Astrocyte (in vitro differentiated cells and primary cell): ENCODE results near the gene JSRP1. TPM values are rescaled to one million over a fixed set of nuclear protein-coding genes. Genes with fewer than 3 reads are reported as not detected.

Experiments
- DNase-seq: peaks from one replicate; pipeline ENCODE4 v3.0.0-alpha.2; 2010; ENCODE audit warnings: low read depth
- FAIRE-seq: peaks from 2 replicates; lab custom pipeline; 2011; peaks lifted over from hg19 to GRCh38; lab: Jason Lieb, UNC
- H2AFZ ChIP-seq: 2 replicates; pipeline ENCODE4 v1.6.0; 2012; ENCODE audit warnings: low read depth, low read length, inconsistent platforms
- H3K27ac ChIP-seq: 2 replicates; pipeline ENCODE4 v1.5.1; 2011; ENCODE audit warnings: low read depth, low read length, inconsistent platforms
- H3K27me3 ChIP-seq: 2 replicates; pipeline ENCODE4 v1.6.0; 2011; ENCODE audit warnings: low read length, inconsistent platforms; ENCODE audit not compliant: insufficient read depth
- H3K36me3 ChIP-seq: 2 replicates; pipeline ENCODE4 v1.5.1; 2011; ENCODE audit warnings: low read length, inconsistent platforms; ENCODE audit not compliant: insufficient read depth
- H3K4me1 ChIP-seq: 2 replicates; pipeline ENCODE4 v1.5.1; 2011; ENCODE audit warnings: low read length, inconsistent platforms; ENCODE audit not compliant: insufficient read depth
- H3K4me2 ChIP-seq: 2 replicates; pipeline ENCODE4 v1.6.0; 2012; ENCODE audit warnings: low read length, inconsistent platforms
- H3K4me3 ChIP-seq: 2 replicates; pipeline ENCODE4 v1.5.1; 2011; ENCODE audit warnings: low read depth, mild to moderate bottlenecking, low read length, inconsistent platforms; ENCODE audit not compliant: insufficient read depth
- H3K79me2 ChIP-seq: 2 replicates; pipeline ENCODE4 v1.6.0; 2012; ENCODE audit warnings: mild to moderate bottlenecking, low read length, inconsistent platforms; ENCODE audit not compliant: insufficient read depth
- H3K9ac ChIP-seq: 2 replicates; pipeline ENCODE4 v1.6.0; 2012; ENCODE audit warnings: mild to moderate bottlenecking, low read length, inconsistent platforms
- H3K9me3 ChIP-seq: 2 replicates; pipeline ENCODE4 v1.5.1; 2012; ENCODE audit warnings: low read depth, mild to moderate bottlenecking, low read length, inconsistent platforms; ENCODE audit not compliant: insufficient read depth
- H4K20me1 ChIP-seq: 2 replicates; pipeline ENCODE4 v1.6.0; 2012; ENCODE audit warnings: low read length, inconsistent platforms; ENCODE audit not compliant: insufficient read depth
- H3K27ac Mint-ChIP-seq: one replicate; pipeline ENCODE4 v1.8.0; 2021; ENCODE audit warnings: mild to moderate bottlenecking, mixed read lengths; ENCODE audit not compliant: unreplicated experiment
- H3K27me3 Mint-ChIP-seq: one replicate; pipeline ENCODE4 v1.8.0; 2021; ENCODE audit warnings: low read depth, mixed read lengths; ENCODE audit not compliant: unreplicated experiment
- H3K36me3 Mint-ChIP-seq: one replicate; pipeline ENCODE4 v1.8.0; 2021; ENCODE audit warnings: low read depth, mixed read lengths; ENCODE audit not compliant: unreplicated experiment
- H3K4me1 Mint-ChIP-seq: one replicate; pipeline ENCODE4 v1.8.0; 2021; ENCODE audit warnings: low read depth, mixed read lengths; ENCODE audit not compliant: unreplicated experiment
- H3K4me3 Mint-ChIP-seq: one replicate; pipeline ENCODE4 v1.8.0; 2021; ENCODE audit warnings: mild to moderate bottlenecking, moderate library complexity, mixed read lengths; ENCODE audit not compliant: unreplicated experiment
- H3K9me3 Mint-ChIP-seq: one replicate; pipeline ENCODE4 v1.8.0; 2021; ENCODE audit warnings: mild to moderate bottlenecking, mixed read lengths; ENCODE audit not compliant: unreplicated experiment
- CTCF ChIP-seq: IDR thresholded peaks from 2 replicates; pipeline ENCODE4 v1.5.1; 2011; ENCODE audit warnings: low read depth, mild to moderate bottlenecking, inconsistent platforms, low read length, moderate library complexity; ENCODE audit not compliant: insufficient read depth
- EZH2 ChIP-seq: IDR thresholded peaks from 2 replicates; pipeline ENCODE4 v1.6.1; 2012; ENCODE audit warnings: mild to moderate bottlenecking, low read length, inconsistent platforms; ENCODE audit not compliant: insufficient read depth
- total RNA-seq: library from RNA; stranded (reverse); gene quantifications from 2 replicates; pipeline ENCODE4 v1.2.1, GENCODE V29; 2021

The JSRP1 gene
- total RNA-seq, 1 donor from 2014 or later: 0.36 TPM

GRCh38 chr19:2255112-2255845 lies 938 bp downstream of the JSRP1 start:
- DNase-seq (no peak), FAIRE-seq (no peak)
- H3K9me3 Mint-ChIP-seq: peaks cover 3% of the 10 kb centered on the region
- no peak overlapping the region for H3K27ac ChIP-seq
- H3K4me3 ChIP-seq: no peak overlapping the region
- no peaks in the 10 kb centered on the region for H3K79me2 ChIP-seq
- H3K27me3 ChIP-seq: peaks cover 22% of the 10 kb centered on the region
- no peak overlapping the region for H2AFZ ChIP-seq
- H3K36me3 ChIP-seq: no peaks in the 10 kb centered on the region
- H3K27ac Mint-ChIP-seq: no peak overlapping the region
- H4K20me1 ChIP-seq: peaks cover 20% of the 10 kb centered on the region
- peaks cover 8% of the 10 kb centered on the region for H3K27me3 Mint-ChIP-seq
- no peaks in the 10 kb centered on the region for H3K9me3 ChIP-seq
- H3K4me3 Mint-ChIP-seq: no peak overlapping the region
- TF ChIP-seq CTCF (no peak), EZH2 (no peak)
- no peaks in the 10 kb centered on the region for H3K4me1 Mint-ChIP-seq
- H3K4me2 ChIP-seq: no peak overlapping the region
- no peak overlapping the region for H3K9ac ChIP-seq
- H3K4me1 ChIP-seq: peaks cover 2% of the 10 kb centered on the region
- peaks cover 1% of the 10 kb centered on the region for H3K36me3 Mint-ChIP-seq

GRCh38 chr19:2254064-2254872 lies 1.9 kb downstream of the JSRP1 start:
- H3K4me2 ChIP-seq: no peak overlapping the region
- TF ChIP-seq EZH2 (no peak), CTCF (peak; percentile 36)
- no peak overlapping the region for H2AFZ ChIP-seq
- H3K27ac ChIP-seq: no peak overlapping the region
- peaks cover 30% of the 10 kb centered on the region for H4K20me1 ChIP-seq
- no peak overlapping the region for H3K4me3 ChIP-seq
- H3K36me3 ChIP-seq: no peaks in the 10 kb centered on the region
- H3K27me3 ChIP-seq: peaks cover 22% of the 10 kb centered on the region
- no peaks in the 10 kb centered on the region for H3K9me3 ChIP-seq
- H3K79me2 ChIP-seq: no peaks in the 10 kb centered on the region
- no peaks in the 10 kb centered on the region for H3K9me3 Mint-ChIP-seq
- peaks cover 2% of the 10 kb centered on the region for H3K4me1 ChIP-seq
- peaks cover 6% of the 10 kb centered on the region for H3K27me3 Mint-ChIP-seq
- FAIRE-seq: no peak
- DNase-seq: no peak
- H3K36me3 Mint-ChIP-seq: peaks cover 1% of the 10 kb centered on the region
- peak overlapping the region; percentile 66 for H3K27ac Mint-ChIP-seq
- H3K9ac ChIP-seq: no peak overlapping the region
- H3K4me3 Mint-ChIP-seq: peak overlapping the region; percentile 68
- no peaks in the 10 kb centered on the region for H3K4me1 Mint-ChIP-seq
